MCF 10A (cell line): ENCODE results near the gene INPP4A. TPM values are rescaled to one million over a fixed set of nuclear protein-coding genes. Genes with fewer than 3 reads are reported as not detected.

Experiments
- BruUV-seq: library from RNA; stranded (reverse); fragments of 400-500 nt; replicated peaks from 2 replicates; lab custom pipeline; 2021; lab: Mats Ljungman, UMichigan
- CTCF ChIA-PET: fragments of 300-600 bp; sonication (Branson Sonifier 250); formaldehyde crosslinking; extraction: SDS; loops from one replicate; lab custom pipeline; 2021; ENCODE audit warnings: antibody characterized with exemption, inconsistent platforms; lab: Yijun Ruan, JAX
- POLR2A ChIA-PET: fragments of 300-600, 350-650 bp; sonication (Branson Sonifier 250); formaldehyde crosslinking; extraction: SDS; loops from one replicate; lab custom pipeline; 2020; ENCODE audit warnings: antibody characterized with exemption, inconsistent platforms; lab: Yijun Ruan, JAX
- DNase-seq: peaks from one replicate; pipeline ENCODE4 v3.0.0-alpha.2; 2018; ENCODE audit not compliant: unreplicated experiment
- H3K27ac Mint-ChIP-seq: one replicate; pipeline ENCODE4 v1.8.0; 2022; ENCODE audit warnings: mild to moderate bottlenecking, low read depth, mixed read lengths; ENCODE audit not compliant: unreplicated experiment
- H3K27me3 Mint-ChIP-seq: one replicate; pipeline ENCODE4 v1.8.0; 2022; ENCODE audit warnings: mixed read lengths; ENCODE audit not compliant: insufficient read depth, unreplicated experiment
- H3K36me3 Mint-ChIP-seq: one replicate; pipeline ENCODE4 v1.8.0; 2022; ENCODE audit warnings: mild to moderate bottlenecking, moderate library complexity, mixed read lengths; ENCODE audit not compliant: insufficient read depth, unreplicated experiment
- H3K4me1 Mint-ChIP-seq: one replicate; pipeline ENCODE4 v1.8.0; 2022; ENCODE audit warnings: mixed read lengths; ENCODE audit not compliant: insufficient read depth, unreplicated experiment
- H3K4me3 Mint-ChIP-seq: one replicate; pipeline ENCODE4 v1.8.0; 2022; ENCODE audit warnings: mild to moderate bottlenecking, moderate library complexity, mixed read lengths; ENCODE audit not compliant: unreplicated experiment
- H3K9me3 Mint-ChIP-seq: one replicate; pipeline ENCODE4 v1.8.0; 2022; ENCODE audit warnings: mixed read lengths; ENCODE audit not compliant: unreplicated experiment
- intact Hi-C: fragments of 100-400 bp; cut with micrococcal nuclease; formaldehyde crosslinking; loops from 2 replicates; pipeline ENCODE4 v1.14.1; 2022
- total RNA-seq: library from RNA; stranded (reverse); gene quantifications from 2 replicates; pipeline ENCODE4 v1.2.3, GENCODE V29; 2022
- TF ChIP-seq, protein P1 (sequence below): fragments of 200-600 bp; IDR thresholded peaks from one replicate; pipeline ENCODE4 v1.8.0; 2022; ENCODE audit warnings: antibody characterized with exemption, mild to moderate bottlenecking; ENCODE audit not compliant: unreplicated experiment

The INPP4A gene
- total RNA-seq, 1 experiment from 2014 or later = 21.5 TPM

DNA sequence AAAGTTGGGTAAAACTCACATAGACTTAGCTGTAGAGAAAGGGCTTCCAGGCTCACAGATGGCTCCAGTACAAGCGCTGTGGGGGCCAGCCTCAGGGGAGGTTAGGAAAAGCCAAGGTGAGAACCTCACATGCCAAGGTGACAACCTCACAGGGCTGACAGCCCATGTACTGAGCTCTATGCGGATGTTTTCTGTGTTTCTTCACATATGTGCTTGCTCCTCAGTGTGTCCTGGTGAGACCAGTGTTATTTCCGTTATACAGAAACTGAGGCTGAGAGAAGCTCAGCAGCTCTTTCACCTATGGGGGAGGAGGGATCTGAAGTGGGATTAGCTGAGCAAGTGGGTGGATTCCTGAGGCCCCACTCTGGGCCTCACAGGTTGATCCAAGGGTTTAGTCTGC lies 67.3 kb downstream of the INPP4A start:
- ChIA-PET CTCF (no interaction called here), POLR2A (no interaction called here)
- Mint-ChIP-seq H3K4me1 (peaks cover 20% of the 10 kb centered on the region), H3K4me3 (no peak overlapping the region), H3K36me3 (no peaks in the 10 kb centered on the region), H3K27ac (no peak overlapping the region), H3K27me3 (no peaks in the 10 kb centered on the region), H3K9me3 (no peaks in the 10 kb centered on the region)
- TF ChIP-seq, protein P1, sequence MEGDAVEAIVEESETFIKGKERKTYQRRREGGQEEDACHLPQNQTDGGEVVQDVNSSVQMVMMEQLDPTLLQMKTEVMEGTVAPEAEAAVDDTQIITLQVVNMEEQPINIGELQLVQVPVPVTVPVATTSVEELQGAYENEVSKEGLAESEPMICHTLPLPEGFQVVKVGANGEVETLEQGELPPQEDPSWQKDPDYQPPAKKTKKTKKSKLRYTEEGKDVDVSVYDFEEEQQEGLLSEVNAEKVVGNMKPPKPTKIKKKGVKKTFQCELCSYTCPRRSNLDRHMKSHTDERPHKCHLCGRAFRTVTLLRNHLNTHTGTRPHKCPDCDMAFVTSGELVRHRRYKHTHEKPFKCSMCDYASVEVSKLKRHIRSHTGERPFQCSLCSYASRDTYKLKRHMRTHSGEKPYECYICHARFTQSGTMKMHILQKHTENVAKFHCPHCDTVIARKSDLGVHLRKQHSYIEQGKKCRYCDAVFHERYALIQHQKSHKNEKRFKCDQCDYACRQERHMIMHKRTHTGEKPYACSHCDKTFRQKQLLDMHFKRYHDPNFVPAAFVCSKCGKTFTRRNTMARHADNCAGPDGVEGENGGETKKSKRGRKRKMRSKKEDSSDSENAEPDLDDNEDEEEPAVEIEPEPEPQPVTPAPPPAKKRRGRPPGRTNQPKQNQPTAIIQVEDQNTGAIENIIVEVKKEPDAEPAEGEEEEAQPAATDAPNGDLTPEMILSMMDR = no peak
- no peak for DNase-seq
- intact Hi-C loops = no loop called here
- no TSS peak for BruUV-seq

DNA sequence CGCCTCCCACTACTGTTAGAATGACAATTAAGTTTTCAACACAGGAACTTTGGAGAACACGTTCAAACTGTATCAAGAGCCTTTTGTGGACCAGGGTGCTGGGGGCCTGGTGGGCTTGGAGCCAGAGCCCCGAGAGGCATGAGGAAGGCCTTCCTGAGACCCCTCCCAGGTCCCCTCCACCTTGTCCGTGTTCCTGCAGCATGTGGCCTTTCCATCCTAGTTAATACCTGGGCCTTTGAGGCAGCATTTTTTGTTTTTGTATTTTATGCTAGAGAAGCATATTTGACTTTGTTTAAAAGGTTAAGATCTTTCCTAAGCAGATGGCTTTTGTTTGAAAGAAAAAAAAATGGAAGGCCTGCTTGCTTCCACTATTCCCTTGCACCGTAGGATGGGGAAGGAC lies 68.0 kb downstream of the INPP4A start:
- DNase-seq = no peak
- H3K27me3 Mint-ChIP-seq = no peaks in the 10 kb centered on the region
- no peaks in the 10 kb centered on the region for H3K36me3 Mint-ChIP-seq
- H3K4me3 Mint-ChIP-seq = no peak overlapping the region
- no peak overlapping the region for H3K27ac Mint-ChIP-seq
- H3K4me1 Mint-ChIP-seq = peaks cover 20% of the 10 kb centered on the region
- CTCF ChIA-PET = no interaction called here
- BruUV-seq = no TSS peak
- TF ChIP-seq, protein P1 = no peak
- POLR2A ChIA-PET = no interaction called here
- intact Hi-C loops = no loop called here
- H3K9me3 Mint-ChIP-seq = no peaks in the 10 kb centered on the region

DNA sequence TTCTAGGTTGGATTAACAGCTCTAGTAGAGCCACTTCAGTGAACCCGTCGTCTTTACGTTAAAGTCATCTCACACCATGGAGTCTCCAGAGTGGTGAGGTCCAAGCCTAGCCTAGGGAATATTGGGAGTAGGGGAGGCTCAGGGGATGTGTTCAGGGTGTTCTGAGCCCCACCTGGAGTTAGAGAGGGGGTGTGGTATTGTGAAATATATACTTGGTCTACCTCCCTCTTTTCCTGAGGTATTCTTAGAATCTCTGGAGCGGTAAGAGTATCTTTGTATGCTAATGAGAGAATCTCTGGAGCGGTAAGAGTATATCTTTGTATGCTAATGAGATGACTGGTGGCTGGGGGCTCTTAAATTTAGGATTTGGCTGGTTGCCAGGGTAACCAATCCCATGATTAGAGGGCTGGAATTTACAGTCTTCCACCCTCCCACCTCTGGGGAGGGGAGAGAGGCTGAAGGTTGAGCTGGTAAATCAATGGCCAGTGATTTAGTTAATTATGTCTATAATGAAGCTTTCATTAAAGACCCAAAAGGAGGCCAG lies 69.5 kb downstream of the INPP4A start:
- Mint-ChIP-seq H3K4me1 (peaks cover 8% of the 10 kb centered on the region), H3K4me3 (no peak overlapping the region), H3K27me3 (no peaks in the 10 kb centered on the region), H3K27ac (no peak overlapping the region), H3K9me3 (no peaks in the 10 kb centered on the region), H3K36me3 (no peaks in the 10 kb centered on the region)
- ChIA-PET POLR2A (no interaction called here), CTCF (no interaction called here)
- intact Hi-C loops = no loop called here
- no TSS peak for BruUV-seq
- no peak for DNase-seq
- TF ChIP-seq, protein P1 = no peak

DNA sequence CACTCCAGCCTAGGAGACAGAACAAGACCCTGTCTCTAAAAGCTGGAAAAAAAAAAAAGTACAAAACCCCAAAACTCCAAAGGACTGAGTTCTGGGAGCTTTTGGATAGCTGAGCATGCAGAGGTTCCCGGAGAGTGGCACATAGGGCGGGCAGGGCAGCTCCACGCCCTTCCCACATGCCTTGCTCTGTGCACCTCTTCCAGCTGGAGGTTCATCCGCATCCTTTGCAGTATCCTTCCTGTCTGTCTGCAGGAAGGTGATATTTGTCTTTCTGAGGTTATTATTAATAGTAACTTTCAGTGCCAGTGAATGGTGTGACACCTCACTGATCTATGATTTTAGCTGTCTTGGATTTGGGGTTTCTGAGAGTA lies 70.2 kb downstream of the INPP4A start:
- Mint-ChIP-seq H3K4me3 (no peak overlapping the region), H3K27ac (no peak overlapping the region), H3K27me3 (no peaks in the 10 kb centered on the region), H3K4me1 (peaks cover 8% of the 10 kb centered on the region), H3K36me3 (no peaks in the 10 kb centered on the region), H3K9me3 (no peaks in the 10 kb centered on the region)
- DNase-seq = peak; percentile 3
- TF ChIP-seq, protein P1 = no peak
- no TSS peak for BruUV-seq
- ChIA-PET POLR2A (no interaction called here), CTCF (interaction anchor here (0.7 kb wide), 1 partner anchor 68 kb away, joined by 3 read pairs; no protein-coding TSS in a partner anchor)
- intact Hi-C loops = no loop called here
